HepG2 (cell line): ENCODE measurements around the gene TMF1. TPM values are rescaled to one million over a fixed set of nuclear protein-coding genes. Genes with fewer than 3 reads are reported as not detected.

Source experiments
- DNMT1 ChIP-seq: sonication (generic); formaldehyde crosslinking; IDR thresholded peaks from 2 replicates; pipeline ENCODE4 v1.5.1; 2020; ENCODE audit warnings: mild to moderate bottlenecking, missing genetic modification reagents
- GABPA ChIP-seq, 2 experiments: IDR thresholded peaks; 2 replicates each; pipeline ENCODE4 v1.6.1; 2011 to 2016; ENCODE audit warnings: low read depth in 2 of 2, low read length in 1 of 2, missing biosample characterization in 1 of 2, missing genetic modification characterization in 1 of 2
- GABPB1 ChIP-seq: IDR thresholded peaks from 2 replicates; pipeline ENCODE4 v1.6.1; 2016; ENCODE audit warnings: mild to moderate bottlenecking, missing genetic modification reagents, moderate library complexity, missing compliant biosample characterization
- GTF3A ChIP-seq: sonication (generic); formaldehyde crosslinking; conservative IDR thresholded peaks from 2 replicates; pipeline ENCODE4 v1.4.0; 2020; ENCODE audit warnings: mild to moderate bottlenecking, missing genetic modification reagents
- HIVEP1 ChIP-seq: sonication (generic); formaldehyde crosslinking; IDR thresholded peaks from 2 replicates; pipeline ENCODE4 v1.4.0; 2020; ENCODE audit warnings: mild to moderate bottlenecking, missing genetic modification reagents
- HNF1B ChIP-seq: sonication (generic); formaldehyde crosslinking; IDR thresholded peaks from 2 replicates; pipeline ENCODE4 v1.5.1; 2020; ENCODE audit warnings: mild to moderate bottlenecking, moderate library complexity, missing genetic modification reagents
- IKZF4 ChIP-seq: sonication (generic); formaldehyde crosslinking; IDR thresholded peaks from 2 replicates; pipeline ENCODE4 v1.5.1; 2020; ENCODE audit warnings: borderline replicate concordance, mild to moderate bottlenecking, low read depth, missing genetic modification reagents; ENCODE audit errors: not compliant biosample characterization
- JUNB ChIP-seq: sonication (generic); formaldehyde crosslinking; IDR thresholded peaks from 2 replicates; pipeline ENCODE4 v1.8.0; 2022; ENCODE audit warnings: missing genetic modification reagents, mild to moderate bottlenecking, borderline replicate concordance
- KDM1A ChIP-seq: IDR thresholded peaks from 2 replicates; pipeline ENCODE4 v1.6.1; 2016; ENCODE audit warnings: missing compliant biosample characterization
- MED1 ChIP-seq: sonication (generic); formaldehyde crosslinking; IDR thresholded peaks from 2 replicates; pipeline ENCODE4 v1.4.0; 2020; ENCODE audit warnings: missing genetic modification reagents
- MTF1 ChIP-seq: sonication (generic); formaldehyde crosslinking; IDR thresholded peaks from 2 replicates; pipeline ENCODE4 v1.5.0; 2020; ENCODE audit warnings: missing genetic modification reagents
- PHF5A ChIP-seq: IDR thresholded peaks from one replicate; pipeline ENCODE4 v1.6.1; 2018; ENCODE audit warnings: low read depth, missing genetic modification reagents; ENCODE audit not compliant: unreplicated experiment
- PLRG1 ChIP-seq: fragments of 450-650 bp; conservative IDR thresholded peaks from 2 replicates; pipeline ENCODE4 v1.6.1; 2016
- SCMH1 ChIP-seq: sonication (generic); formaldehyde crosslinking; IDR thresholded peaks from 2 replicates; pipeline ENCODE4 v1.9.0; 2021; ENCODE audit warnings: missing genetic modification reagents, mild to moderate bottlenecking, borderline replicate concordance
- ZFP36L1 ChIP-seq: sonication (generic); formaldehyde crosslinking; IDR thresholded peaks from 2 replicates; pipeline ENCODE4 v1.8.0; 2022; ENCODE audit warnings: mild to moderate bottlenecking, missing genetic modification reagents, moderate library complexity
- ZNF652 ChIP-seq: IDR thresholded peaks from 2 replicates; pipeline ENCODE4 v1.6.1; 2016; ENCODE audit warnings: low read depth, borderline replicate concordance
- polyA plus RNA-seq, 8 experiments: library from polyadenylated mRNA; depleted of rRNA in 3 of 8; stranded (reverse) in 7 of 8; unstranded in 1 of 8; fragments of >200 nt; fragmentation: Illumina TruSeq in 4 of 8; extraction: Trizol in 4 of 8; gene quantifications; 2 replicates each; pipeline versions ENCODE4 v1.2.1 to v1.2.3, GENCODE V29; 2011 to 2016; ENCODE audit warnings: low read depth in 4 of 8, missing spikeins in 1 of 8, mixed read lengths in 1 of 8; ENCODE audit not compliant: insufficient read depth in 1 of 8
- total RNA-seq, 5 experiments: library from RNA; depleted of rRNA; stranded (reverse); fragments of >200 nt; fragmentation: Illumina TruSeq; extraction: Trizol; gene quantifications; 2 replicates each; pipeline ENCODE4 v1.2.3, GENCODE V29; 2016; ENCODE audit warnings: low read depth in 1 of 5
- TF ChIP-seq, protein P1 (sequence below): sonication (generic); formaldehyde crosslinking; IDR thresholded peaks from 2 replicates; pipeline ENCODE4 v1.4.0; 2020; ENCODE audit warnings: missing genetic modification reagents
- TF ChIP-seq, protein P2 (sequence below): sonication (generic); formaldehyde crosslinking; IDR thresholded peaks from 2 replicates; pipeline ENCODE4 v1.5.0; 2020; ENCODE audit warnings: missing genetic modification reagents
- TF ChIP-seq, protein P3 (sequence below): sonication (generic); formaldehyde crosslinking; IDR thresholded peaks from 2 replicates; pipeline ENCODE4 v1.5.1; 2020; ENCODE audit warnings: missing genetic modification reagents, mild to moderate bottlenecking, borderline replicate concordance

TMF1 gene
- total and polyA plus RNA-seq, 2 of the 13 experiments (the other 11 are each of a cell fraction or from before 2014, with no cell fraction given): 12.1 to 38.4 TPM

- TF ChIP-seq, protein P1, sequence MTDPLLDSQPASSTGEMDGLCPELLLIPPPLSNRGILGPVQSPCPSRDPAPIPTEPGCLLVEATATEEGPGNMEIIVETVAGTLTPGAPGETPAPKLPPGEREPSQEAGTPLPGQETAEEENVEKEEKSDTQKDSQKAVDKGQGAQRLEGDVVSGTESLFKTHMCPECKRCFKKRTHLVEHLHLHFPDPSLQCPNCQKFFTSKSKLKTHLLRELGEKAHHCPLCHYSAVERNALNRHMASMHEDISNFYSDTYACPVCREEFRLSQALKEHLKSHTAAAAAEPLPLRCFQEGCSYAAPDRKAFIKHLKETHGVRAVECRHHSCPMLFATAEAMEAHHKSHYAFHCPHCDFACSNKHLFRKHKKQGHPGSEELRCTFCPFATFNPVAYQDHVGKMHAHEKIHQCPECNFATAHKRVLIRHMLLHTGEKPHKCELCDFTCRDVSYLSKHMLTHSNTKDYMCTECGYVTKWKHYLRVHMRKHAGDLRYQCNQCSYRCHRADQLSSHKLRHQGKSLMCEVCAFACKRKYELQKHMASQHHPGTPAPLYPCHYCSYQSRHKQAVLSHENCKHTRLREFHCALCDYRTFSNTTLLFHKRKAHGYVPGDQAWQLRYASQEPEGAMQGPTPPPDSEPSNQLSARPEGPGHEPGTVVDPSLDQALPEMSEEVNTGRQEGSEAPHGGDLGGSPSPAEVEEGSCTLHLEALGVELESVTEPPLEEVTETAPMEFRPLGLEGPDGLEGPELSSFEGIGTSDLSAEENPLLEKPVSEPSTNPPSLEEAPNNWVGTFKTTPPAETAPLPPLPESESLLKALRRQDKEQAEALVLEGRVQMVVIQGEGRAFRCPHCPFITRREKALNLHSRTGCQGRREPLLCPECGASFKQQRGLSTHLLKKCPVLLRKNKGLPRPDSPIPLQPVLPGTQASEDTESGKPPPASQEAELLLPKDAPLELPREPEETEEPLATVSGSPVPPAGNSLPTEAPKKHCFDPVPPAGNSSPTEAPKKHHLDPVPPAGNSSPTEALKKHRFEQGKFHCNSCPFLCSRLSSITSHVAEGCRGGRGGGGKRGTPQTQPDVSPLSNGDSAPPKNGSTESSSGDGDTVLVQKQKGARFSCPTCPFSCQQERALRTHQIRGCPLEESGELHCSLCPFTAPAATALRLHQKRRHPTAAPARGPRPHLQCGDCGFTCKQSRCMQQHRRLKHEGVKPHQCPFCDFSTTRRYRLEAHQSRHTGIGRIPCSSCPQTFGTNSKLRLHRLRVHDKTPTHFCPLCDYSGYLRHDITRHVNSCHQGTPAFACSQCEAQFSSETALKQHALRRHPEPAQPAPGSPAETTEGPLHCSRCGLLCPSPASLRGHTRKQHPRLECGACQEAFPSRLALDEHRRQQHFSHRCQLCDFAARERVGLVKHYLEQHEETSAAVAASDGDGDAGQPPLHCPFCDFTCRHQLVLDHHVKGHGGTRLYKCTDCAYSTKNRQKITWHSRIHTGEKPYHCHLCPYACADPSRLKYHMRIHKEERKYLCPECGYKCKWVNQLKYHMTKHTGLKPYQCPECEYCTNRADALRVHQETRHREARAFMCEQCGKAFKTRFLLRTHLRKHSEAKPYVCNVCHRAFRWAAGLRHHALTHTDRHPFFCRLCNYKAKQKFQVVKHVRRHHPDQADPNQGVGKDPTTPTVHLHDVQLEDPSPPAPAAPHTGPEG (CRISPR knock-in tag): peak; percentile 100
- TF ChIP-seq GABPB1: peak; percentile 60
- TF ChIP-seq KDM1A (CRISPR knock-in tag): no peak
- no peak for TF ChIP-seq ZNF652 (CRISPR knock-in tag)
- TF ChIP-seq MTF1 (CRISPR knock-in tag): no peak
- 0 out of 2 replicates have a peak, but pooled peaks have one; percentile 18 for TF ChIP-seq MED1 (CRISPR knock-in tag)
- TF ChIP-seq, protein P2, sequence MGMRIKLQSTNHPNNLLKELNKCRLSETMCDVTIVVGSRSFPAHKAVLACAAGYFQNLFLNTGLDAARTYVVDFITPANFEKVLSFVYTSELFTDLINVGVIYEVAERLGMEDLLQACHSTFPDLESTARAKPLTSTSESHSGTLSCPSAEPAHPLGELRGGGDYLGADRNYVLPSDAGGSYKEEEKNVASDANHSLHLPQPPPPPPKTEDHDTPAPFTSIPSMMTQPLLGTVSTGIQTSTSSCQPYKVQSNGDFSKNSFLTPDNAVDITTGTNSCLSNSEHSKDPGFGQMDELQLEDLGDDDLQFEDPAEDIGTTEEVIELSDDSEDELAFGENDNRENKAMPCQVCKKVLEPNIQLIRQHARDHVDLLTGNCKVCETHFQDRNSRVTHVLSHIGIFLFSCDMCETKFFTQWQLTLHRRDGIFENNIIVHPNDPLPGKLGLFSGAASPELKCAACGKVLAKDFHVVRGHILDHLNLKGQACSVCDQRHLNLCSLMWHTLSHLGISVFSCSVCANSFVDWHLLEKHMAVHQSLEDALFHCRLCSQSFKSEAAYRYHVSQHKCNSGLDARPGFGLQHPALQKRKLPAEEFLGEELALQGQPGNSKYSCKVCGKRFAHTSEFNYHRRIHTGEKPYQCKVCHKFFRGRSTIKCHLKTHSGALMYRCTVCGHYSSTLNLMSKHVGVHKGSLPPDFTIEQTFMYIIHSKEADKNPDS (CRISPR knock-in tag): no peak
- TF ChIP-seq PLRG1: no peak
- no peak for TF ChIP-seq PHF5A (CRISPR knock-in tag)
- no peak for TF ChIP-seq SCMH1 (CRISPR knock-in tag)
- no peak for TF ChIP-seq JUNB (CRISPR knock-in tag)
- TF ChIP-seq HIVEP1 (CRISPR knock-in tag): 0 out of 2 replicates have a peak, but pooled peaks have one; percentile 11
- TF ChIP-seq ZFP36L1 (CRISPR knock-in tag): no peak
- TF ChIP-seq IKZF4 (CRISPR knock-in tag): peak; percentile 36
- TF ChIP-seq GTF3A (CRISPR knock-in tag): no peak
- TF ChIP-seq DNMT1 (CRISPR knock-in tag): no peak
- peak; percentile 41; the same call in 1 of the 2 replicates for TF ChIP-seq HNF1B (CRISPR knock-in tag)
- no peak for TF ChIP-seq GABPA (IDR thresholded peaks at IDR 0.05; ENCODE audit: low read depth, low read length)
- no peak for TF ChIP-seq GABPA (CRISPR knock-in tag; IDR thresholded peaks at IDR 0.05; ENCODE audit: low read depth)
- TF ChIP-seq, protein P3, sequence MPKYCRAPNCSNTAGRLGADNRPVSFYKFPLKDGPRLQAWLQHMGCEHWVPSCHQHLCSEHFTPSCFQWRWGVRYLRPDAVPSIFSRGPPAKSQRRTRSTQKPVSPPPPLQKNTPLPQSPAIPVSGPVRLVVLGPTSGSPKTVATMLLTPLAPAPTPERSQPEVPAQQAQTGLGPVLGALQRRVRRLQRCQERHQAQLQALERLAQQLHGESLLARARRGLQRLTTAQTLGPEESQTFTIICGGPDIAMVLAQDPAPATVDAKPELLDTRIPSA: 0 out of 2 replicates have a peak, but pooled peaks have one; percentile 27
These were observed 32.4 kb upstream of the TMF1 start, which contains the start of gene ARL6IP5 (continued) for GRCh38 chr3:69084326-69085167.
